NCI-H69 (cell line): ENCODE data around the gene SLC9A4.
A peak's percentile ranks its signal among the peaks of the same experiment; 100 is the strongest.

ENCODE experiments used
- DNase-seq: peaks from one replicate; lab custom pipeline; 2025; lab: John Stamatoyannopoulos, UW

SLC9A4 gene

GRCh38 chr2:102473020-102473419 lies at the start of gene SLC9A4:
TSS of gene SLC9A4 (plus strand) at chr2:102473226. CDS start at chr2:102473760, 534 bp downstream.
- DNase-seq = peak; percentile 11

- no peak for DNase-seq
These were observed 49.7 kb upstream of the SLC9A4 start for GRCh38 chr2:102423368-102423767.

GRCh38 chr2:102424754-102425153 lies 48.3 kb upstream of the SLC9A4 start:
- DNase-seq = no peak

GRCh38 chr2:102425441-102426132 lies 47.4 kb upstream of the SLC9A4 start:
- no peak for DNase-seq

- no peak for DNase-seq
These were observed 45.8 kb upstream of the SLC9A4 start for GRCh38 chr2:102427249-102427648.

- DNase-seq = no peak
These were observed 44.5 kb upstream of the SLC9A4 start for GRCh38 chr2:102428573-102428972.

GRCh38 chr2:102432386-102432785 lies 40.6 kb upstream of the SLC9A4 start:
- DNase-seq = no peak

GRCh38 chr2:102433973-102434654 lies 38.9 kb upstream of the SLC9A4 start:
- no peak for DNase-seq

GRCh38 chr2:102434655-102435381 lies 38.2 kb upstream of the SLC9A4 start:
- no peak for DNase-seq

GRCh38 chr2:102435741-102436140 lies 37.3 kb upstream of the SLC9A4 start:
- DNase-seq = no peak

GRCh38 chr2:102436323-102436722 lies 36.7 kb upstream of the SLC9A4 start:
- DNase-seq = no peak

- no peak for DNase-seq
These were observed 35.9 kb upstream of the SLC9A4 start for GRCh38 chr2:102437122-102437521.

GRCh38 chr2:102438111-102438510 lies 34.9 kb upstream of the SLC9A4 start:
- no peak for DNase-seq

GRCh38 chr2:102438578-102438977 lies 34.4 kb upstream of the SLC9A4 start:
- no peak for DNase-seq

- no peak for DNase-seq
These were observed 33.8 kb upstream of the SLC9A4 start for GRCh38 chr2:102439065-102439695.

- no peak for DNase-seq
These were observed 29.8 kb upstream of the SLC9A4 start for GRCh38 chr2:102442967-102443828.

GRCh38 chr2:102444233-102444632 lies 28.8 kb upstream of the SLC9A4 start:
- DNase-seq = no peak

GRCh38 chr2:102446936-102447335 lies 26.1 kb upstream of the SLC9A4 start:
- no peak for DNase-seq

GRCh38 chr2:102449370-102449974 lies 23.6 kb upstream of the SLC9A4 start:
- peak; percentile 2 for DNase-seq

GRCh38 chr2:102451968-102452367 lies 21.1 kb upstream of the SLC9A4 start:
- no peak for DNase-seq

GRCh38 chr2:102453501-102453900 lies 19.5 kb upstream of the SLC9A4 start:
- no peak for DNase-seq
